Activated CD4-positive, alpha-beta T cell treated with anti-CD3 and anti-CD28 coated beads, Interleukin-2, amount 10 ng/mL, durations not matched to agents 7 days and 5 days (primary cell): ENCODE results near the gene BEAN1. TPM values are rescaled to one million over a fixed set of nuclear protein-coding genes. Genes with fewer than 3 reads are reported as not detected.

Experiments
- CTCF ChIA-PET: fragments of 350-600 bp; sonication (Branson Sonifier 250); formaldehyde crosslinking; loops from one replicate; lab custom pipeline; 2021; ENCODE audit warnings: antibody characterized with exemption; lab: Charles Lee
- POLR2A ChIA-PET: fragments of 350-600 bp; sonication (Branson Sonifier 250); formaldehyde crosslinking; loops from one replicate; lab custom pipeline; 2021; ENCODE audit warnings: antibody characterized with exemption; lab: Charles Lee
- DNase-seq: peaks from one replicate; pipeline ENCODE4 v3.0.0-alpha.2; 2020
- H3K27ac Mint-ChIP-seq: one replicate; pipeline ENCODE4 v1.8.0; 2021; ENCODE audit warnings: mild to moderate bottlenecking, moderate library complexity, mixed read lengths
- H3K27me3 Mint-ChIP-seq: one replicate; pipeline ENCODE4 v1.8.0; 2021; ENCODE audit warnings: mixed read lengths
- H3K36me3 Mint-ChIP-seq: one replicate; pipeline ENCODE4 v1.8.0; 2021; ENCODE audit warnings: low read depth, mixed read lengths
- H3K4me1 Mint-ChIP-seq: one replicate; pipeline ENCODE4 v1.8.0; 2021; ENCODE audit warnings: mixed read lengths
- H3K4me3 Mint-ChIP-seq: one replicate; pipeline ENCODE4 v1.8.0; 2021; ENCODE audit warnings: mild to moderate bottlenecking, moderate library complexity, mixed read lengths
- H3K9me3 Mint-ChIP-seq: one replicate; pipeline ENCODE4 v1.8.0; 2021; ENCODE audit warnings: mixed read lengths
- total RNA-seq, 2 experiments: library from RNA; stranded (reverse); gene quantifications; one replicate each; pipeline ENCODE4 v1.2.3, GENCODE V29; 2021

Gene BEAN1
- total RNA-seq, 2 experiments from 2014 or later, result not detected

DNA sequence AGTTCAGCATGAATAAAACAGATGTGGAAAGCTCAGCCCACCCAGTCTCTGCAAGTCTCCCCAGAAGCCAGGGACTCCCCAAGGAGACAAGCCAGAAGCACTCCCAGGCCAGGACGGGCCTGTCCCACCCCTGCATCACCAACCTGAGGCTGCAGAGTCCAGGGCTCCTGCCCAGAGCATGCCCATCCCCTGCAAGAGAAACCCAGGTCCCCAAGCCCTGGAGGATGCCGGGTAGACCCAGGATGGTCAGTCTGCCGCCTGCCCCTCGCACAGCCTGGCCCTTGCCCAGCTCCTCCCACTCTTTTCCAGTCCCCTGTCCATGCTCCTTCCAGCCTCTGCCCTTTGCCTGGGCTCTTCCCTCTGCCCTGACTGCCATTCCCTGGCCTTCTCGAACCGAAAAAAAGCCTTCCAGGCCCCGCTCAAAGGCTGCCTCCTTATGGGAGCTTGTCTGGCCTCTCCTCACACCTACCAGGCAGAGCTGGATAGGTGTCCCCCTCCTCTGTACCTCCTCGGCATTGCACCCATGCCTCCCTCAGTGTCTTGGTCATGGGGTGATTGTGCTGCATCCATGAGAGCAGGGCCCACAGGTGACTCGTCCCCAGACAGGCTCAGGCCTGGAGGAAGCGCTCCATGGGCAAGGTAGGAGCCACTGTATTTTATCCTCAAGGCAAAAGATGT, 44.8 kb downstream of the BEAN1 start:
- no peak overlapping the region for H3K4me3 Mint-ChIP-seq
- no peaks in the 10 kb centered on the region for H3K36me3 Mint-ChIP-seq
- H3K4me1 Mint-ChIP-seq, result peaks cover 28% of the 10 kb centered on the region
- CTCF ChIA-PET, result interaction anchor here (0.6 to 1.3 kb wide), 2 partner anchors 11 to 65 kb away, joined by 3 read pairs; no protein-coding TSS in a partner anchor
- no peak overlapping the region for H3K27ac Mint-ChIP-seq
- DNase-seq, result no peak
- peaks cover 5% of the 10 kb centered on the region for H3K27me3 Mint-ChIP-seq
- H3K9me3 Mint-ChIP-seq, result no peaks in the 10 kb centered on the region
- POLR2A ChIA-PET, result no interaction called here

DNA sequence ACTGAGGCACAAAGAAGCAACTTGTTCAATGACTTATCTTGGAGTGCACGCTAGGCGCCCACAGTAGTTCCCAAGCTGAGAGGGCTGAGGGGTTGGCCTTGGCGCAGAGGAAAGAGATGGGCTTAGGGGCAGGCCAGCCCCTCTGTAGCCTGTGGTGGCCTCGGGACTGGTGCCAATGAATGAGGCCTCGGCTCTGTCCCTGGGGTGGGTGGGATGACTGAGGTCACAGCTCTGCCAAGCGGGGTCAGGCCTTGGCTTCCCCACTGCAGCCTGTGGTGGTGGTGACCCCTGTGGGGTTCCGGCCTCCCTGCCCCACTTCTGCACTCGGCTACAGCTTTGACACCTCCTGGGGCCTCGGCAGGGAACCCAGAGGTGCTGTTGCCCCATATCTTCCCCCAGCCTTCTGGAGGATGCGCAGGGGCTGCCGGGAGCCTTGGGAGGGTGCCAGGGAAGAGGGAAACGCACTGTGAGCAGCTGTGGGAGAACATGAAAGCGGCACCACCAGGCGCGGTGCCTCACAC, 46.0 kb downstream of the BEAN1 start:
- Mint-ChIP-seq H3K27ac (no peak overlapping the region), H3K36me3 (no peaks in the 10 kb centered on the region), H3K4me1 (peaks cover 37% of the 10 kb centered on the region), H3K4me3 (no peak overlapping the region), H3K9me3 (no peaks in the 10 kb centered on the region), H3K27me3 (peaks cover 3% of the 10 kb centered on the region)
- CTCF ChIA-PET, result interaction anchor here (1.0 to 2.5 kb wide), 4 partner anchors 10 to 67 kb away, joined by 3 to 17 read pairs (median 8); no protein-coding TSS in a partner anchor
- no peak for DNase-seq
- POLR2A ChIA-PET, result no interaction called here

DNA sequence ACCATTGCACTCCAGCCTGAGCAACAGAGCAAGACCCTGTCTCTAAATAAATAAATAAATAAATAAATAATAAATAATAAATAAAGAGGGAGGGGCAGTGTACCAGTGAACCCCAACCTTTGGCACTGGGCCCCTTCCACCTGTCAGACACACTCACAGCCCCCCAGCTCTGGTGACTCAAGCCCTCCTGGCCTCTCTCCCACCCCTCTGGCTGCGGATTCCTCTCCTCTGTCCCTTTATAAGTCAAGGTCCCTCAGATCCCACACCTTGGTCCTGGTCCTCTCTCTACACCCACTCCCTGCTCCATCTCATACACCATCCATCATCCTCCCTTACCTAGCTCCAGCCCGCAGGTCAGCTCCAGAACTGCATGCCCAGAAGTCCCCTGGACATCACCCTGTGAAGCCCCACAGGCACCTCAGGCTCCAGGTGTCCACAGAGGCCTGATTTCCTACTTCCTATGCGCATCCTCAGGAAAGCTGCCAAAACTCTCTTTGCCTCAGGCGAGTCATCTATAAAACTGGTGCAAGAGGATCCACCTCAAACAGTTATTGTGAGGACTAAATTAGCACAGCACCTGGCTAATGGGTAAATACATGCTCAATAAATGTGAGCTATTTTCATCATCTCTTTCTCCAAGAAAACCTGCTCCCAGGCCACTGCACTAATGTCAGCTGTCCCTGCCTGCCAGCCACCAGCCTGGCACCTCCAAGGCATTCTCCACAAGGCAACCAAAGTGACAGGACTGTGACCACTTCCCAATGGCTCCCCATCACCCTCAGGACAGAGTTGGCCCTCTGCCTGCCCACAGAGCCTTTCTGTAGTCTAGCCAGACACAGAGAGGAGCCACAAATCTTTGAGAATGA, 46.8 kb downstream of the BEAN1 start:
- CTCF ChIA-PET, result interaction anchor here (0.7 to 3.2 kb wide), 8 partner anchors 8 to 134 kb away, joined by 3 to 17 read pairs (median 6); no protein-coding TSS in a partner anchor
- POLR2A ChIA-PET, result no interaction called here
- H3K4me1 Mint-ChIP-seq, result peaks cover 44% of the 10 kb centered on the region
- H3K27me3 Mint-ChIP-seq, result peaks cover 2% of the 10 kb centered on the region
- no peaks in the 10 kb centered on the region for H3K9me3 Mint-ChIP-seq
- no peak for DNase-seq
- H3K36me3 Mint-ChIP-seq, result no peaks in the 10 kb centered on the region
- no peak overlapping the region for H3K4me3 Mint-ChIP-seq
- H3K27ac Mint-ChIP-seq, result peak overlapping the region; percentile 58

DNA sequence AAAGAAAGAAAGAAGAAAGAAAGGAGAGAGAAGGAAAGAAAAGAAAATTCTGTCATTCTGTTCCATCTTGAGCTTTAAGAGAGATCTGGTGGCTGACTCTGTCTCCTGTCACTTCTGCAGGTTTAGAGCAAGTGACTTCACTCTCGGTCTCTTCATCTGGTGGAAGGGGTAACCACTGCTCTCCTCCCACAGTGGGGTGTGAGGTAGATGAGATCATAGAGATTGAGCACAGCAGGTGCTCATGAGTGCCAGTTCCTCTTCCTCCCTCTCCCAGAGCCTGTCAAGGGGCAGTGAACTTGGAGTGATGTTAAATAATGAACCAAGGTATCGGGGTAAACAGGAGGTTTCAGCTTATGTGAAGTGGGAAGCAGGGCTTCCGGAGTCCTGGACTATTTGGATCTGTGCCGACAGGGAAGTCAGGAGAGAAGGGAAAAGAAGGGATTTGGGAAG, 47.7 kb downstream of the BEAN1 start:
- Mint-ChIP-seq H3K27me3 (no peaks in the 10 kb centered on the region), H3K36me3 (no peaks in the 10 kb centered on the region), H3K4me1 (peaks cover 51% of the 10 kb centered on the region), H3K9me3 (no peaks in the 10 kb centered on the region), H3K4me3 (no peak overlapping the region), H3K27ac (peak overlapping the region; percentile 39)
- ChIA-PET CTCF (interaction anchor here (1.5 to 3.2 kb wide), 6 partner anchors 8 to 133 kb away, joined by 4 to 17 read pairs (median 8); no protein-coding TSS in a partner anchor), POLR2A (no interaction called here)
- DNase-seq, result peak; percentile 83

DNA sequence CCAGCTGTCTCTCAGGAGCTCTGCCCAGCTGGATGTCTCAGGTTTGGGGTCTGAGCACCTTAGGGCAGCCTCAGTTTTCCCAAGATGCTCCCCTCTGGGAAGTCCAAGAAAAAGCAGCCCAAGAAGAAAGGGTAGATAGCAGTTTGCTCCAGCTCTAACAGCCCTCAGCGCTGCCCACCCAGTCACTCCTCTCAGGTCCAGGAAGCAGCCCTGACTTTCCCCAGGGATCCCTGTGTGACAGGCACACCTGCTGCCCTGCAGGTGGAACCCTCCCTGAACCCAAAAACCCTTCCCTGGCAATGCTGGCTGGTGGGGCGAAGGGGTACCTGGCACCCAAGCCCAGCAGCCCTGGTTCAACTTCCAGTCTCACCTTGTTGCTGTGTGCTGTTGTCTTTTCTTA, 48.1 kb downstream of the BEAN1 start:
- no peak for DNase-seq
- Mint-ChIP-seq H3K27me3 (no peaks in the 10 kb centered on the region), H3K9me3 (no peaks in the 10 kb centered on the region), H3K27ac (peak overlapping the region; percentile 10), H3K4me1 (peaks cover 53% of the 10 kb centered on the region), H3K36me3 (no peaks in the 10 kb centered on the region), H3K4me3 (no peak overlapping the region)
- ChIA-PET POLR2A (no interaction called here), CTCF (interaction anchor here (1.4 to 3.2 kb wide), 7 partner anchors 8 to 133 kb away, joined by 3 to 11 read pairs (median 7); no protein-coding TSS in a partner anchor)

DNA sequence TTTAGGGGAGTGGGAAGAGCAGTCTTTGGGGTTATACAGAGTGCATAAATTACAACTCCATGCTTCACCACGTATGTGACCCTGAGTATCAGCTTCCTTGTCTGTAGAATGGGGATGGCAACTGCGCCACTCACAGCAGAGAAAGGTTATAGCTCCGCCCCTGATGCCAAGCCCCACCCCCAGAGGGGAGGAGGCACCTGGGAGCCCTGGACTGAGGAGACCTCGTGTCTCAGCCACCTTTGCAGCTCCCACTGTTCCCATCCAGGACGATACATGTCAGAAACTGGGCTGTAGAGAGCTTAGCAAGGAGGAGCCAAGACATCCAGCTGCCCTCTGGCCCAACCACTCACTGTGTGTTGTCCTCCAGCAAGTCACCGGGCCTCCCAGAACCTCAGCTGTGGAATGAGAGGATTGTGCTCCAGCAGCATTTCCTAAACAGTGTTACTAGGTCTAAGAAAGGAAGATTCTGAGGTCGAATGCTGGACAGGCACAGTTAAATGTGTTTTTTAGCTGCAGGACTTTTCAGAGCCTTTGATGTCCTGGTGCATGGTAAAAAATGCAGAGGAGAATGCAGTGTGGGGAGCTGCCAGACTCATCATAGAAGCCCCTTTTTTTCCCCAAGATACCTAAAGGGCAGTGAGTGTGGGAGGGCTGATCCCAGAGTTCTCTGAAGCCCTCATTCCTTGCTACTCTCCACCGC, 49.4 kb downstream of the BEAN1 start:
- H3K9me3 Mint-ChIP-seq, result no peaks in the 10 kb centered on the region
- CTCF ChIA-PET, result interaction anchor here (0.9 to 3.2 kb wide), 16 partner anchors 8 to 175 kb away, joined by 3 to 11 read pairs (median 4); no protein-coding TSS in a partner anchor
- H3K27ac Mint-ChIP-seq, result peak overlapping the region; percentile 13
- peak; percentile 50 for DNase-seq
- peaks cover 53% of the 10 kb centered on the region for H3K4me1 Mint-ChIP-seq
- no peaks in the 10 kb centered on the region for H3K27me3 Mint-ChIP-seq
- H3K4me3 Mint-ChIP-seq, result no peak overlapping the region
- POLR2A ChIA-PET, result interaction anchor here (0.7 kb wide), 1 partner anchor 18 kb away, joined by 4 read pairs; no protein-coding TSS in a partner anchor
- H3K36me3 Mint-ChIP-seq, result no peaks in the 10 kb centered on the region

DNA sequence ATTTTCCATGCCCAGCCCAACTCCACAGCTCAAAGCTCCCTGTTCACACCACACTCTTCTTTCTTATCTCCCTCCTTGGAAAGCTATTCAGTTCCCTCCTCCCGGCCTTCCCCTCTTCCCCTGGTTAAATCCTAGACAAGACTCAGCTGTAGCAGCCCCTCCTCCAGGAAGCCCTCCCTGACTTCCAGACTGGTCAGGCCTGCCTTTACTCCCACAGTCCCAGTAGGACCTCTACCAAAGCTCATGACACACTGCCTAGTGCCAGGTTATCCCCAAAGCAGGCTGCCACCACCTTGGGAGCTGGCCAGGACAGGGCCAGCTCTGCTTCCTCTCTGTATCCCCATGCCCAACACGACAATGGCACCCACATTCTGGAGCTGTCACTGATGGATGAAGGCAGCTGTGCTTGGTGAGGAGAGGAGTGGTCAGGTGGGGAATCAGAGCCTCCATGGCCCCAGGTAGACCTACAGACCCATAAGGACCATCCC, 50.0 kb downstream of the BEAN1 start:
- Mint-ChIP-seq H3K9me3 (no peaks in the 10 kb centered on the region), H3K4me3 (no peak overlapping the region), H3K4me1 (peaks cover 53% of the 10 kb centered on the region), H3K36me3 (no peaks in the 10 kb centered on the region), H3K27ac (no peak overlapping the region), H3K27me3 (no peaks in the 10 kb centered on the region)
- ChIA-PET POLR2A (interaction anchor here (0.7 kb wide), 1 partner anchor 18 kb away, joined by 4 read pairs; no protein-coding TSS in a partner anchor), CTCF (interaction anchor here (0.9 to 3.2 kb wide), 15 partner anchors 9 to 174 kb away, joined by 3 to 11 read pairs (median 4); no protein-coding TSS in a partner anchor)
- no peak for DNase-seq

DNA sequence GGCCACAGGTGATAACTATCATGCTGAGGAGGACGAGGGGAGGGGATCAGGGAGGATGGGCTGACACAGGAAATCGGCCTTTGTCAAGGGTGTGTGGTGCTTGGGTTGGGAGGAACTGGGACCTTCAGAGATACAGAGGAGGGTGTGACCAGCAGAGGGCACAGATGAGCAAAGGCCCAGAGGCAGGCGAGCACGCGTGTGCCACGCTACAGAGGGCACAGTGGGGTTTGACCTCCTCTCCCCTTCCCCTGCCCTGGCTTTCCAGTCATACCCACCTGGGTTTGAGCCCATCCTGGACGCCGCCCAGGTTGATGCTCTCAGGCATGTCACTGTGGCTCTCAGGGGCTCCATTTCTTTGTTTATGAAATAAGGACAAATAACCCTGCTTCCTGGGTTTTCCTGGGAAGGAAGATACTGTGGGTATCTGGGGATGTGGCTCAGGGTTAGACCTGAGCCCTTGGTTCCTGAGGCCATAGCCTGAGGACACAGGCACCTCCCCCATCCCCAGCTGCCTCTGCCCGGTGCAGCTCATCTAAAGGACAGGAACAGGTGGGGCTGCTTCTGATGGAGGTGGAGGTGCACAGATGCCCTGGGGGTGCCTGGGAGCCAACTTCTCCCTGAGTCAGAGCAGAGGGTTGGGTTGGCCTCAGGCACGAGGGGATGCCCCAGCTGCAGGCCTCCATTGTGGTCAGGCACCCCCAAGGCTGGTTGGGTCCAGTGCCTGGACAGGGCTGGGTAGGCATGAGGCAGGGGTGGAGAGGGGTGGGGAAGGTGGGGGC, 51.8 kb downstream of the BEAN1 start:
- peak; percentile 86 for DNase-seq
- Mint-ChIP-seq H3K36me3 (no peaks in the 10 kb centered on the region), H3K4me1 (peaks cover 60% of the 10 kb centered on the region), H3K4me3 (no peak overlapping the region), H3K27ac (peak overlapping the region; percentile 81), H3K27me3 (no peaks in the 10 kb centered on the region), H3K9me3 (no peaks in the 10 kb centered on the region)
- CTCF ChIA-PET, result interaction anchor here (0.8 to 2.1 kb wide), 7 partner anchors 8 to 111 kb away, joined by 3 to 10 read pairs (median 4); no protein-coding TSS in a partner anchor
- POLR2A ChIA-PET, result no interaction called here

DNA sequence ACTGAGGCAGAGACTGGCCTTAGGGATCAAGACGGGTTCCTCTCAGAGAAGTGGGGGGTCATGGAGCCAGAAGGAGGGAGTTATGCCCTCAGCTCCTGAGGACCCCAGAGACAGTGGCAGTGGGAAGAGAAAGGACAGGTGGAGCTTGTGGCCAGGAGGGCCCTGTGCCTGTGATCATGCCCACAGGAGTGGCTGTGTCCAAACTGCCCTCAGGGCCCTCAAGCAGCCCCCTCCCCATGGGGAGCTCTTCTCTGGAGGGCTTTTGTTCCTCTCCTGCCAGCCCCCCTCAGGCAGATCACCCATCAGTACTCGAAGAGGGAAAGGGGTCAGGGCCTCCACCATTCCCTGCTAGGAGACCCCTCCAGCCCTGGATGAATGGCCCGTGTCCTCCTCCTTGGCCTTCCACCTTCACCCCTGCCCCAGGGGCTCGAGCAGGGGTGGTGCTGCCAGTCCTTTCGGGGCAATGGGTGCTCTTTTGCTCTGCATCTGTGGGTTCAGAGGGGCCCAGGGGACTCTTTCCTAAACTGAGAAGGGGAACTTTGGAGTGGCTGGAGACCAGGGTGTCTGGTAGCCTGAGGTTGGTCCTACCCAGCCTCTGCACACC, 52.7 kb downstream of the BEAN1 start:
- Mint-ChIP-seq H3K9me3 (no peaks in the 10 kb centered on the region), H3K4me1 (peaks cover 58% of the 10 kb centered on the region), H3K36me3 (no peaks in the 10 kb centered on the region), H3K27me3 (no peaks in the 10 kb centered on the region), H3K4me3 (no peak overlapping the region), H3K27ac (no peak overlapping the region)
- ChIA-PET CTCF (interaction anchor here (1.3 to 2.1 kb wide), 6 partner anchors 10 to 110 kb away, joined by 4 to 10 read pairs (median 4); no protein-coding TSS in a partner anchor), POLR2A (no interaction called here)
- DNase-seq, result no peak

DNA sequence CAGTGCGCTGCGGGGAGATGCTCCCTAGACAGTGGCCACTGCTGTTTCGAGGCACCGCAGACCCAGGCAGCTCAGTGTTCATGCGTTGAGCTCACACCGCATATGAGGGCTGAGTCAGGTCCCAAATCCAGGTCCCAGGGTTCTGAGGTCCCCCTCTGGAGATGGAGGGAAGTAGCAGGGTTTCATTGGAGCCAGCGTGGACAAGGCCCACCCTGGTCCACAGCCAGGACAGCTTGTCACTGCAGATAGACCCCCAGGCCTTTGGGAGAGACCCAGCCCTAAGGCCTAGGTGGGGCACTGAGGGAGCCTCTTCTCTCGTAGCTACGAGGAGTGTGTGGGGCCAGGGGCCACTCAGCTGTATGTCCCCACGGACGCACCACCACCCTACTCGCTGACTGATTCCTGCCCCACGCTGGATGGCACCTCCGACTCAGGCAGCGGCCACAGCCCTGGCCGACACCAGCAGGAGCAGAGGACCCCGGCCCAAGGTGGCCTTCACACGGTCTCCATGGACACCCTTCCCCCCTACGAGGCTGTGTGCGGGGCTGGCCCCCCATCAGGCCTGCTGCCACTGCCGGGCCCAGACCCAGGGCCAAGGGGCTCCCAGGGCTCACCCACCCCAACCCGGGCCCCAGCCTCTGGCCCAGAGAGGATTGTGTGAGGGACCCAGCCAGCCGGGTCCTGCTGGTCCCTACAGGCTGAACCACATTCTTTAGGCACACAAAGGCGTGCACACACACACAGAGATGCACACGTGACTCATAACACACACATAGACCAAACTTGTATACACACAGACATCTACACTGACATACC, 53.4 kb downstream of the BEAN1 start:
- POLR2A ChIA-PET, result no interaction called here
- CTCF ChIA-PET, result interaction anchor here (0.6 to 2.1 kb wide), 7 partner anchors 11 to 109 kb away, joined by 3 to 10 read pairs (median 4); no protein-coding TSS in a partner anchor
- Mint-ChIP-seq H3K27me3 (no peaks in the 10 kb centered on the region), H3K4me1 (peaks cover 57% of the 10 kb centered on the region), H3K27ac (no peak overlapping the region), H3K36me3 (no peaks in the 10 kb centered on the region), H3K4me3 (no peak overlapping the region), H3K9me3 (no peaks in the 10 kb centered on the region)
- DNase-seq, result no peak
